Psoas muscle (tissue), 8 donors: ENCODE data around the gene TMEM81. TPM values are rescaled to one million over a fixed set of nuclear protein-coding genes. Genes with fewer than 3 reads are reported as not detected.

Experiments used
- ATAC-seq, 4 donors: fragments of 200-7000 bp; cut with Tn5 transposase; one replicate each; pipeline ENCODE4 v1.9.1; 2020; ENCODE audit warnings: moderate library complexity in 3 of 4, mild to moderate bottlenecking in 2 of 4
- DNase-seq, 2 donors: peaks; one replicate each; pipeline ENCODE4 v3.0.0-alpha.2; 2020
- H3K27ac ChIP-seq: fragments of 200-600 bp; one replicate; pipeline ENCODE4 v1.8.0; 2022
- H3K27me3 ChIP-seq, 3 donors: fragments of 200-600 bp in 1 of 3; one replicate each; pipeline versions ENCODE4 v1.6.1 to v1.8.0; 2013 to 2022; ENCODE audit warnings: low read length in 2 of 3, mild to moderate bottlenecking in 2 of 3, moderate library complexity in 1 of 3; ENCODE audit not compliant: insufficient read depth in 3 of 3
- H3K36me3 ChIP-seq, 2 donors: fragments of 200-600 bp in 1 of 2; one replicate each; pipeline versions ENCODE4 v1.6.1 to v1.8.0; 2013 to 2022; ENCODE audit warnings: low read depth in 1 of 2, mild to moderate bottlenecking in 1 of 2, moderate library complexity in 1 of 2; ENCODE audit not compliant: insufficient read depth in 1 of 2
- H3K4me1 ChIP-seq: fragments of 200-600 bp; one replicate; pipeline ENCODE4 v1.8.0; 2022
- H3K4me3 ChIP-seq: fragments of 200-600 bp; one replicate; pipeline ENCODE4 v1.8.0; 2022; ENCODE audit warnings: mild to moderate bottlenecking
- H3K9me3 ChIP-seq: fragments of 200-600 bp; one replicate; pipeline ENCODE4 v1.8.0; 2022
- WGBS, 3 donors: extraction: QIAGEN DNeasy Blood & Tissue Kit; methylation state at CpG; one replicate each; pipeline versions ENCODE4 v1.1.6 to v1.1.7; 2013; 5-methylcytosine and 5-hydroxymethylcytosine counted together
- intact Hi-C, 2 donors: fragments of 100-400 bp; cut with DNase I; formaldehyde crosslinking; loops; one replicate each; pipeline versions ENCODE4 v1.11.0 to v1.14.2; 2022
- polyA plus RNA-seq, 3 donors: library from polyadenylated mRNA; stranded (reverse); fragments of 200-250 nt; gene quantifications; one replicate each; pipeline ENCODE4 v1.2.3, GENCODE V29; 2013
- total RNA-seq, 4 donors: library from RNA; stranded (reverse); fragmentation: NEBNext Ultra II Directional in 2 of 4; extraction: Animal tissue kit (Norgen Biotek cat#: 25700) in 2 of 4; gene quantifications; one replicate each; pipeline versions ENCODE4 v1.2.1 to v1.2.4, GENCODE V29; 2021 to 2023
- TF ChIP-seq, protein P1 (sequence below): fragments of 200-600 bp; IDR thresholded peaks from one replicate; pipeline ENCODE4 v1.8.0; 2022; ENCODE audit warnings: antibody characterized with exemption
- donor health status: healthy with polysubstance abuse.
- donor health status: DM: no; HTN: no; CAD: no; lungs with moderate emphysema.
- donor health status: Bipolar disorder and iron deficiency.
- donor health status: healthy.
- donor health status: DM: yes; HTN: yes; CAD: no.
- donor health status: DM: no; HTN: no; CAD: no.
- donor health status: DM: no; HTN: no; CAD: no.
- donor health status: DM: yes; HTN: yes; CAD: no.

The TMEM81 gene
- total and polyA plus RNA-seq, 7 donors, result 3.1 to 15.2 (median 3.9) TPM

DNA sequence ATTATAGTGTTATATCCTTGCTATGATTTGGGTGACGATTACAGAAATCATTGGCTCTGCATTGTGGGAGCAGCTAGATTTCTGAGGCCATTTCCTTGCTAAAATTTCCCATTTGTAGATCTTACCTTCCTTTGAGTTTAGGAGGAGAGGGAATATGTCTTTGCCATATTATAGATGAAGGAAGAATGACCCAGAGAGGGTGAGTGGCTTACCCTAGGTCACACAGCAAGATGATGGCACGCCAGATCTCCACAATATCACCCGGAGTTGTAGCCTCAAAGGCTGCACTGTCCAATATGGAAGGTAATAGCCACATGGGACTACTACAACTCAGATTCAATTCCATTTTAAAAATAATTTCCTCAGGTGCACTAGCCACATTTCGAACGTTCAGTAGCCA, 31.0 kb downstream of the TMEM81 start:
- DNase-seq (no peak), ATAC-seq (no peak)
- Histone ChIP-seq H3K4me1 (no peaks in the 10 kb centered on the region), H3K9me3 (no peaks in the 10 kb centered on the region), H3K4me3 (no peak overlapping the region), H3K27me3 (peaks cover 0 to 4% (median 0%) of the 10 kb centered on the region in 3 donors), H3K36me3 (no peaks in the 10 kb centered on the region), H3K27ac (no peak overlapping the region)
- WGBS, 3 donors, result 86 to 94% (median 90%) methylated on average over 5 of the region's 5 CpGs
- intact Hi-C loops, result no loop called here
- TF ChIP-seq, protein P1, sequence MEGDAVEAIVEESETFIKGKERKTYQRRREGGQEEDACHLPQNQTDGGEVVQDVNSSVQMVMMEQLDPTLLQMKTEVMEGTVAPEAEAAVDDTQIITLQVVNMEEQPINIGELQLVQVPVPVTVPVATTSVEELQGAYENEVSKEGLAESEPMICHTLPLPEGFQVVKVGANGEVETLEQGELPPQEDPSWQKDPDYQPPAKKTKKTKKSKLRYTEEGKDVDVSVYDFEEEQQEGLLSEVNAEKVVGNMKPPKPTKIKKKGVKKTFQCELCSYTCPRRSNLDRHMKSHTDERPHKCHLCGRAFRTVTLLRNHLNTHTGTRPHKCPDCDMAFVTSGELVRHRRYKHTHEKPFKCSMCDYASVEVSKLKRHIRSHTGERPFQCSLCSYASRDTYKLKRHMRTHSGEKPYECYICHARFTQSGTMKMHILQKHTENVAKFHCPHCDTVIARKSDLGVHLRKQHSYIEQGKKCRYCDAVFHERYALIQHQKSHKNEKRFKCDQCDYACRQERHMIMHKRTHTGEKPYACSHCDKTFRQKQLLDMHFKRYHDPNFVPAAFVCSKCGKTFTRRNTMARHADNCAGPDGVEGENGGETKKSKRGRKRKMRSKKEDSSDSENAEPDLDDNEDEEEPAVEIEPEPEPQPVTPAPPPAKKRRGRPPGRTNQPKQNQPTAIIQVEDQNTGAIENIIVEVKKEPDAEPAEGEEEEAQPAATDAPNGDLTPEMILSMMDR, result no peak

DNA sequence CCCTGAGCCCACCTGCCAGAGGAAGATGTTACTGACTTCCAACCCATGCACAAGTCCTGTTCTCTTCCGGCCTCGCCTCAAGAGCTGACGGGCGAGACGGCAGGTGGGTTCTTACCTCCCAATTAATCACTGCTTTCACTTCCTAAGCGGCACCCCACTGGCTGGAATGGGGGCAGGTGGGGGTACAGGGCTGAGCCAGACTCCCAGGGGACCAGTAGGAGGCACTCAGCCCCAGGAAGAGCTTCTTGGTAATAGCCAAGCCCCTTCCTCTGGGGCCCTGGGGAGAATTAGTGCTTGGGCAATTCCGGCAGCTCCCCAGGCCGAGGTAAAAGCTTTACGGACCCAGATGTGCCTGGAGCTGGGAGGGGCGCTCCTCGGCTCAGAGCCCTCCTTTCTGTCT, 31.6 kb downstream of the TMEM81 start:
- no peaks in the 10 kb centered on the region for H3K4me1 ChIP-seq
- intact Hi-C loops, result no loop called here
- no peak overlapping the region for H3K27ac ChIP-seq
- peaks cover 0 to 10% (median 0%) of the 10 kb centered on the region in 3 donors for H3K27me3 ChIP-seq
- 79 to 84% (median 80%) methylated on average over 7 to 11 of the region's 11 CpGs for WGBS, 3 donors
- H3K9me3 ChIP-seq, result no peaks in the 10 kb centered on the region
- no peak overlapping the region for H3K4me3 ChIP-seq
- ATAC-seq (no peak), DNase-seq (no peak)
- TF ChIP-seq, protein P1, result no peak
- H3K36me3 ChIP-seq, result no peaks in the 10 kb centered on the region

DNA sequence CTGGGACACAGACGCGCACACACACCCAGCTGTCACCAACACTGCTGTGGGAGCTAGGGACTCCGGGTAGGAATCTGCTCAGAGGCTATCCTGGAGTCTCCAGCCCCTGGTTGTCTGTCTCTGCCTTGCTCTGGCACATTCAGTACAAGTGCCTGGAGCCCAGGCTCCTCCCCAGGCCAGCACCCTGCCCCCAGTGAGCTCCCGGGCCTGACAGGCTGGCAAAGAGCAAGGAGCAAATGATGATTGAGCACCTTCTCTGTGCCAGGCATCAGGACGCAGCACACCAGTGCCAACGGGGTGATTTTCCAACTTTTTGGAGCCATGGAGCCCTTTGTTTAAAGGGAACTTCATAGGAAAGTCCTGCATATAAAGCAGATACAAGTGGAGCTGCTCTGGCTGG, 34.8 kb downstream of the TMEM81 start:
- TF ChIP-seq, protein P1, result no peak
- Histone ChIP-seq H3K27ac (no peak overlapping the region), H3K4me1 (no peaks in the 10 kb centered on the region), H3K9me3 (no peaks in the 10 kb centered on the region), H3K27me3 (peaks cover 0 to 41% (median 13%) of the 10 kb centered on the region in 3 donors), H3K4me3 (no peak overlapping the region), H3K36me3 (no peaks in the 10 kb centered on the region)
- ATAC-seq (no peak), DNase-seq (no peak)
- intact Hi-C loops, result no loop called here
- 29 to 34% (median 34%) methylated on average over 6 of the region's 6 CpGs for WGBS, 3 donors

DNA sequence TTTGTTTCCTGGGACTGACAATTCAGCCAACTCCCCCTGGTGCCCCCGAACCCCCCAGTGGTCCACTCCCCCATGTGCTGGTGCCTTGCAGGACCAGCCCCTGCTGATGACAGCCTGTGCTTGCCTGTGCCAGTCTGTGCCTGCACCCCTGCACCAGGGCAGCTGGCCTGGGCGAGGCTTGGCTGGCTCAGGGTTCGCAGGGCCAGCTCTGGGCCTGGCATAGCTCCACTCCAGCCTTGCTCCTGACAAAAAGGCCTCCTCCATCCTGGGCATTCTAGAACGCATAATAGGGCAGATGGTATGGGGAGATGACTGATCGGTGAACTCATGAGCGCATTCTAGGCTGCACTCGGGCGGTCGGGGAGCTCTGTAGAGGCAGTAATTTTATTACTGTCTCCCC, 35.9 kb downstream of the TMEM81 start:
- ATAC-seq (no peak), DNase-seq (no peak)
- Histone ChIP-seq H3K9me3 (no peaks in the 10 kb centered on the region), H3K4me3 (no peak overlapping the region), H3K27me3 (peaks cover 0 to 52% (median 20%) of the 10 kb centered on the region in 3 donors), H3K27ac (no peak overlapping the region), H3K4me1 (no peaks in the 10 kb centered on the region), H3K36me3 (no peaks in the 10 kb centered on the region)
- WGBS, 3 donors, result 50 to 53% (median 50%) methylated on average over 9 of the region's 9 CpGs
- TF ChIP-seq, protein P1, result no peak
- intact Hi-C loops, result no loop called here

DNA sequence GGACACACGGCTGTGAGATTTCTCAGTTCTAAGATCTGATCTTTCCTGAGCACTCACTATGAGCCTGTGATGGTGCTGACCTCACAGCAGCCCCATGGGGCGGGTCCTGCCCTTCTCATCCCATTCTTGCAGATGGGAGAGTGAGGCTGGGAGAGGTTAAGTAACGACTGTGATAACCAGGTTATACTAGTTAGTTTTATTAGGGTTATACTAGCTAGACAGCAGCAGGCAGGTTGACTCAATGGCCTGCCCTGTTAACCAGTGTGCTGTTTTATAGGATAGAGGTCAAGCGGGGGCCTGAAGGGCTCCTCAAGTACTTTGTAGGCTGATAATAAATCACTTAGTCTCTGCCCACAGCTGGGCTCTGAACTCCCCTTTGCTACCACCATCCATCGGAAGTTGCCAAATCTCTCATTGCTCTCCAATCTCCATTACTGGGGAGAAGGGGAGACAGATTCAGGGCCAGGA, 36.5 kb downstream of the TMEM81 start:
- intact Hi-C loops, result no loop called here
- Histone ChIP-seq H3K27ac (no peak overlapping the region), H3K27me3 (peaks cover 0 to 58% (median 26%) of the 10 kb centered on the region in 3 donors), H3K9me3 (no peaks in the 10 kb centered on the region), H3K4me3 (no peak overlapping the region), H3K36me3 (no peaks in the 10 kb centered on the region), H3K4me1 (no peaks in the 10 kb centered on the region)
- ATAC-seq, result no peak
- TF ChIP-seq, protein P1, result no peak
- 64 to 74% (median 73%) methylated on average over 5 of the region's 5 CpGs for WGBS, 3 donors
- no peak for DNase-seq
